Germinal center (tissue), 1 donor: Measurements from ENCODE around the gene ENDOU.

ENCODE experiments used
- DNase-seq: peaks from one replicate; pipeline ENCODE4 v3.0.0; 2012; ENCODE audit warnings: mixed read lengths, low spot score

The ENDOU gene

GRCh38 chr12:47757364-47757839 is 32.1 kb upstream of the ENDOU start:
- no peak for DNase-seq

- no peak for DNase-seq
Observed at GRCh38 chr12:47755655-47756562, 30.6 kb upstream of the ENDOU start.

- DNase-seq: no peak
Observed at GRCh38 chr12:47754881-47755280, 29.6 kb upstream of the ENDOU start.

GRCh38 chr12:47754126-47754525 is 28.8 kb upstream of the ENDOU start:
- DNase-seq: no peak

DNA sequence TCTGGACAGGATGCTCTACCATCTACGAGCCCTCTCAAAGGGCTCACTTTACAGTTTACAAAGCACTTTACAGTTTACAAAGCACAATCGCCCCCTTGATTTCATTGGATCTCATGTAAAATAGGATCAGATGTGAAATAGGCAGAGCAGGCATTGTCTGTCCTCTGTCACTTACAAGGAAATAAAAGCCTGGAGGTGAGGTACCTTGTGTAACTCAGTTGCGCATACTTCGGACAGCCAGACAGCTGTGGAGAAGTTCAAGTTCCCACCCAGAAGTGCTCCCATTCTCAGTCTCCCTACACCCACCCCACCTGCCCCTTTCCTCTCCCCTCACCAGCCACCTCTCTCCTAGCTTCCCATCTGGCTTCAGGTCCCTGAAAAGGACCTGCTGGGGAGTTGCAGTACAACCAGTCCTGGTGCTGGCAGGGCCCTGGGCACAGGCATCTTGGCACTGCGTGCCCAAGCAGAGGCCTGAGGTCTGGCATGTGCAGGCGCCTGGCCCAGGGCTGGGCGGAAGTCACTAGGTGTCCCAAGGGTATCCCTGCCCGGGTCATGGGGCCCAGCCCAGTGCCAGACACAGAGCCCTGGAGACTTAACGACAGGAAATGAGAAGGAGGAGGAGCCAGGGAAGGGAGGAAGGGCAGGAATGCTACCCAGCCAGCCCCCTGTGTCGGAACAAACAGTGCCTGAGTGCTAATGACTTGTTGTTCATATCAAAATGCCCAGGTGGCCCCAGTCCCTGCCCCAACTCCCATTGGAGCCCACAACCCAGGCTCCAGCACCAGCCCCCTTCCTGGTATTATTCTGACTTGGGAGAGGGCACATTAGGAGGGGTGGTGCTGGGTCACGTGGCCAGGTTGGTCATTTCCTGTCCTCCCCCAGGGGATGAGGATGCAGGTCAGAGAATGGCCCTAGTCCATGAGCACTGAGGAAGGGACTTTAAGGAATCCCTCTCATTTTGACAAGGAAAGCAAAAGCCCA is 28.0 kb upstream of the ENDOU start:
- no peak for DNase-seq

GRCh38 chr12:47752552-47752951 is 27.3 kb upstream of the ENDOU start:
- no peak for DNase-seq

- no peak for DNase-seq
Observed at GRCh38 chr12:47752121-47752520, 26.8 kb upstream of the ENDOU start.

- DNase-seq: no peak
Observed at GRCh38 chr12:47751561-47751960, 26.3 kb upstream of the ENDOU start.

GRCh38 chr12:47750916-47751470 is 25.7 kb upstream of the ENDOU start:
- DNase-seq: no peak

DNA sequence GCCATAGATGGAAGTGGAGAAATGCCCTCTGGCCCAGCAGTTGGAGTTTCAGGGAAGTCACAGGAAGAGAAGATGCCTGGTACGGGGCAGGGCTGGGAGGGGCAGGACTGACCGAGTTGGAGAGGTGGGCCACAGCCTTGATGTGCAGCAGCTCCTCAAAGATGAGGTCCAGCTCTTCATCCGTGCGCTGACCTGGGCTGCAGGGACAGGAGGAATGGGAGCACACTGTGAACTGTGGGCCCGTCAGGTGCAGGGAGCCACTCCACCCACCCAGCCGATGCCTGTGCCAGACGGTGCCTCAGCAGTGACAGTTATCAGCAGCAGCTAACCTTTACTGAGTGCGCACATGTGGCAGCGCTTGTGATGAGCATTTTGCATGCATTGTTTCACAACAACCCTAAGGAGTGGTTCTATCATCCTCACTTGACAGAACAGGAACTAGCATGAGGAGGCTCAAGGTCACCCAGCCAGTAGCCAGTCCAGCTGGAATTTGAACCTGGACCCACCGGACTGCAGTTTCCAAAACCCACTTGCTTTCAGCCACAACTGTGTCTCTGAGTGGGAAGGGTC is 25.0 kb upstream of the ENDOU start:
- no peak for DNase-seq

- no peak for DNase-seq
Observed at GRCh38 chr12:47748899-47749298, 23.6 kb upstream of the ENDOU start.

DNA sequence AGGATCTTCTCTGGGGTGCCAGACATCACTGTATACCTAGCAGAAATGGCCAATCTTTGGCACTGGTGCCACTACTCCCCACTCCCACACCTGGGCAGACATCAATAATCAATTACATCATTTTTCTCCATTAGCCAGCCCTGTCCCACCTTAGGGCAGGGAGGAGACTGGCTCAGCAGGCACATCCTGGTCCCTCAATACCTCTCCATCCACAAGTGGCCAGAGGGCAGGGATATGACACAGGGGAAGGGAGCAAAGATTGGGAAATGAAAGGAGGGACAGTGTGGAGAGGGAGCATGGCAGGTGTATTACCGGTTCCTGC is 23.2 kb upstream of the ENDOU start:
- no peak for DNase-seq

- no peak for DNase-seq
Observed at GRCh38 chr12:47747596-47748506, 22.6 kb upstream of the ENDOU start.

DNA sequence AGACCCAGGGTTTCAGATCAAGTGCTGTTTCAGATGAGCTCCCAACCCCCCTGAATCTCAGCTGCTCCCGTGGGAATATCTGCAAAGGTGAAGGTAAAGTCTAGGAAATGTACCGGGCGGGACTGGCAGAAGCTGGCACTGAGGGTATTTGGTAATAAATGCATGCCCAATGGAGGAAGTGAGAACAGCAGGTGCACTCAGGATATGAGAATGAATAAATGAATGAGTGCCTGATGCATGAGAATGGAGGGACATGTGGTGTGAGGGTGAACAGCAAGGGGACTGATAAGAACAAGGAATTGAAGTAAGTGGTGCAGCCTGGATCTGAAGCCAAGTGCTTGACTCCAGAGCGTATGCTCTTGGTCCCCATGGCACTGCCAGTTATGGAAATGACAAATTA is 21.8 kb upstream of the ENDOU start:
- peak; percentile 78 for DNase-seq

DNA sequence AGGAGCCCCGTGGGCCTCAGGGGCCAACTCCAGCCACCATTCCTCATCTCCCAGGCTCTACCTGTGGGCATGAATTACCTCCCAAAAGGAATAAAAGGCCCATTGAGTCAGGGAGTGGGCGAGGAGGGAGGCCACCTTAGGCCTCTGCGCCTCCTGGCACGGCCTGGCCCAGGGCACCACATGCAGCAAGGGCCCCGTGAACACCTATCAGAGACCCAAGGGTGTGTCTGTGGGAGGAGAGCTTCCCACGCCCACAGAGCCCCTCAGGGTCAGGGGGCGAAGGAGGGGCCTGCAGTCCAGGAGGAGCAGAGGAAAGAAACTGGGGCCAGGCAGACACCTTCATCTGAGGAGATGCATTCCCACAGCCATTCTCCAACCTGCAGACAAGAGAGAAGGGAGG is 21.2 kb upstream of the ENDOU start:
- DNase-seq: no peak

DNA sequence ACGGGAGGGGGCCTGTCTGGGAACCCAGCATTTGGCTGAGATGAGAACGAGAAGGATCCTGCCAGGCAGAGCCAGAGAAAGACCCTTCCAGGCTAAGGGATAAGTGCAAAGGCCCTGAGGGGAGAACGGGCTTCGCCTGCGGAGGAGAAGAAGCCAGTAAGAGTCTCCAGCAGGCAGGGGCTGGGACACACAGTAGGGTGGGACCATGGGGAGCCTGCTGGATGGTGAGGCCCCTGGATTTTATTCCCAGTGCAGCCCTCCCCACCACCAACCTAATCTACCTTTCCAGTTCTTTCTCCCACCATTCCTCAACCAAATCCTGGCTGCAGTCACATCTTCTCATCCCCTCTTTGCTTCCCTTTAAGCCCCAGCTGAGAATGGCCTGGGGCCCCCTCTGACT is 20.8 kb upstream of the ENDOU start:
- no peak for DNase-seq

GRCh38 chr12:47745485-47746041 is 20.3 kb upstream of the ENDOU start:
- DNase-seq: no peak

DNA sequence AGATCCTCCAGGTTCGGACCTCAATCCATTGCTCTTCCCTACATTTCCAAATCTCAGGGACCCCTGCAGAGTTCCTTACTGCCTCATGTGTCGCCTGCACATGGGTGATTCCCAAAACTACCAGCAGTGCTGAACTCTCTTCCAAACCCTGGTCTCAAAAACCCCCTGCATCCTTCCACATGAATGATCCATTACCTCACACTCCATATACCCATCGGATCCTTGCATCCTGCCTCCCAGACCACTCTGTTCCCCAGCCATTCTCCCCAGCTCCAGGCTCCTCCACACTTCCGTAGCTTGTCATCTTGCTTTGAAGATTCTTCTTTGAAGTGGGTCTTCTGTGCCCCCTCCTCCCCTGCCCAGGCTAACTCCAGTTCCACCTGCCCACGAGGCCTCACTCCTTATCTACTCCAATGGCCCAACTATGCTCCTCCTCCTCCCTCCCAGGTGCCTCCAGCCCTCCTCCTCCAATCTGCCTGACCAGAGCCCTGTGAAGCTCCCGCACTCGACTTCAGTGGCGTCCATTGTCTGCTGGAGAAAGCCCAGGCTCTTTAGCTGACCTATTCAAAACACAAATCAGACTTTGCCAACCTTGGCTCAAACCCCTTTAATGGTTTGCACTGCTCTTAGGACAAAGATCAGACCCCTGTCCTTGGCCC is 19.6 kb upstream of the ENDOU start:
- no peak for DNase-seq

- peak; percentile 62 for DNase-seq
Observed at GRCh38 chr12:47744005-47744651, 18.8 kb upstream of the ENDOU start.
